Osteoblast (primary cell): ENCODE data around the gene BIK. TPM values are rescaled to one million over a fixed set of nuclear protein-coding genes. Genes with fewer than 3 reads are reported as not detected.
A peak's percentile ranks its signal among the peaks of the same experiment; 100 is the strongest.

Experiments
- DNase-seq: peaks from one replicate; pipeline ENCODE4 v3.0.0; 2011; ENCODE audit warnings: low spot score, mixed read lengths; ENCODE audit not compliant: insufficient read length; ENCODE audit errors: missing footprints
- H2AFZ ChIP-seq: 2 replicates; pipeline ENCODE4 v1.6.0; 2011; ENCODE audit warnings: mild to moderate bottlenecking, low read length
- H3K27ac ChIP-seq: 2 replicates; pipeline ENCODE4 v1.5.1; 2011; ENCODE audit warnings: mild to moderate bottlenecking, low read depth, low read length, moderate library complexity
- H3K27me3 ChIP-seq: 2 replicates; pipeline ENCODE4 v1.6.0; 2012; ENCODE audit warnings: mild to moderate bottlenecking, control low read depth, inconsistent platforms, low read length, moderate library complexity; ENCODE audit not compliant: insufficient read depth
- H3K36me3 ChIP-seq: 2 replicates; pipeline ENCODE4 v1.5.1; 2011; ENCODE audit warnings: mild to moderate bottlenecking, low read length, control low read depth, moderate library complexity; ENCODE audit not compliant: insufficient read depth
- H3K4me1 ChIP-seq: 2 replicates; pipeline ENCODE4 v1.5.1; 2011; ENCODE audit warnings: mild to moderate bottlenecking, low read length, control low read depth, moderate library complexity; ENCODE audit not compliant: insufficient read depth
- H3K4me2 ChIP-seq: 2 replicates; pipeline ENCODE4 v1.6.0; 2011; ENCODE audit warnings: mild to moderate bottlenecking, low read length; ENCODE audit not compliant: insufficient read depth
- H3K4me3 ChIP-seq: fragments of 200-600 bp; sonication (generic); 3 replicates; pipeline ENCODE4 v1.5.1; 2012; ENCODE audit warnings: mild to moderate bottlenecking, low read length, inconsistent platforms; ENCODE audit not compliant: insufficient read depth
- H3K79me2 ChIP-seq: 2 replicates; pipeline ENCODE4 v1.6.0; 2012; ENCODE audit warnings: mild to moderate bottlenecking, low read length, control low read depth, inconsistent platforms; ENCODE audit not compliant: insufficient read depth
- H3K9me3 ChIP-seq: 2 replicates; pipeline ENCODE4 v1.5.1; 2011; ENCODE audit warnings: low read depth, low read length, control low read depth
- H4K20me1 ChIP-seq: 2 replicates; pipeline ENCODE4 v1.6.0; 2012; ENCODE audit warnings: mild to moderate bottlenecking, low read length, control low read depth; ENCODE audit not compliant: insufficient read depth
- CTCF ChIP-seq: IDR thresholded peaks from 2 replicates; pipeline ENCODE4 v1.5.1; 2011; ENCODE audit warnings: mild to moderate bottlenecking, low read depth, low read length, moderate library complexity; ENCODE audit errors: extremely low read depth
- total RNA-seq: library from RNA; depleted of rRNA; stranded (reverse); fragments of >200 nt; gene quantifications from 2 replicates; pipeline ENCODE4 v1.2.3, GENCODE V29; 2012

BIK gene
- total RNA-seq, 1 donor = not detected

- H3K4me2 ChIP-seq = no peak overlapping the region
- H3K27ac ChIP-seq = no peak overlapping the region
- H3K36me3 ChIP-seq = peaks cover under 1% of the 10 kb centered on the region
- no peak for TF ChIP-seq CTCF
- no peak overlapping the region for H2AFZ ChIP-seq
- no peak overlapping the region for H3K4me3 ChIP-seq
- no peaks in the 10 kb centered on the region for H3K79me2 ChIP-seq
- peaks cover 3% of the 10 kb centered on the region for H4K20me1 ChIP-seq
- no peaks in the 10 kb centered on the region for H3K4me1 ChIP-seq
- H3K27me3 ChIP-seq = no peaks in the 10 kb centered on the region
- peak; percentile 31 for DNase-seq
- H3K9me3 ChIP-seq = no peaks in the 10 kb centered on the region
Measured at GRCh38 chr22:43078522-43078921, 32.0 kb upstream of the BIK start.

GRCh38 chr22:43079742-43080141, 30.8 kb upstream of the BIK start:
- Histone ChIP-seq H3K4me2 (no peak overlapping the region), H3K27me3 (no peaks in the 10 kb centered on the region), H3K4me1 (no peaks in the 10 kb centered on the region), H3K9me3 (no peaks in the 10 kb centered on the region), H2AFZ (no peak overlapping the region), H3K4me3 (no peak overlapping the region), H3K27ac (no peak overlapping the region), H4K20me1 (peaks cover 3% of the 10 kb centered on the region), H3K36me3 (no peaks in the 10 kb centered on the region), H3K79me2 (no peaks in the 10 kb centered on the region)
- no peak for TF ChIP-seq CTCF
- peak; percentile 25 for DNase-seq

GRCh38 chr22:43080616-43081015, 29.9 kb upstream of the BIK start:
- Histone ChIP-seq H3K9me3 (no peaks in the 10 kb centered on the region), H3K4me1 (no peaks in the 10 kb centered on the region), H3K27me3 (no peaks in the 10 kb centered on the region), H3K27ac (no peak overlapping the region), H3K4me3 (no peak overlapping the region), H3K36me3 (peaks cover 5% of the 10 kb centered on the region), H2AFZ (no peak overlapping the region), H4K20me1 (peaks cover 3% of the 10 kb centered on the region), H3K4me2 (no peak overlapping the region), H3K79me2 (no peaks in the 10 kb centered on the region)
- no peak for TF ChIP-seq CTCF
- peak; percentile 49 for DNase-seq

- Histone ChIP-seq H3K27me3 (no peaks in the 10 kb centered on the region), H3K36me3 (peaks cover 5% of the 10 kb centered on the region), H3K4me2 (no peak overlapping the region), H3K4me3 (no peak overlapping the region), H2AFZ (no peak overlapping the region), H3K79me2 (no peaks in the 10 kb centered on the region), H3K9me3 (no peaks in the 10 kb centered on the region), H3K27ac (no peak overlapping the region), H4K20me1 (peaks cover 3% of the 10 kb centered on the region), H3K4me1 (no peaks in the 10 kb centered on the region)
- DNase-seq = peak; percentile 30
- TF ChIP-seq CTCF = no peak
Measured at GRCh38 chr22:43081968-43082367, 28.6 kb upstream of the BIK start.
